Kasumi-1 (cell line): ENCODE results near the gene PCDHGA5.
A peak's percentile ranks its signal among the peaks of the same experiment; 100 is the strongest.
"Not testable (repeated sequence)": the region's sequence is repeated elsewhere in the genome, so short reads cannot be mapped to it uniquely, and the experiment has no call there.

ENCODE experiments used
- DNase-seq, 2 experiments: peaks; one replicate each; lab custom pipeline; 2025; lab: John Stamatoyannopoulos, UW

PCDHGA5 gene

DNA sequence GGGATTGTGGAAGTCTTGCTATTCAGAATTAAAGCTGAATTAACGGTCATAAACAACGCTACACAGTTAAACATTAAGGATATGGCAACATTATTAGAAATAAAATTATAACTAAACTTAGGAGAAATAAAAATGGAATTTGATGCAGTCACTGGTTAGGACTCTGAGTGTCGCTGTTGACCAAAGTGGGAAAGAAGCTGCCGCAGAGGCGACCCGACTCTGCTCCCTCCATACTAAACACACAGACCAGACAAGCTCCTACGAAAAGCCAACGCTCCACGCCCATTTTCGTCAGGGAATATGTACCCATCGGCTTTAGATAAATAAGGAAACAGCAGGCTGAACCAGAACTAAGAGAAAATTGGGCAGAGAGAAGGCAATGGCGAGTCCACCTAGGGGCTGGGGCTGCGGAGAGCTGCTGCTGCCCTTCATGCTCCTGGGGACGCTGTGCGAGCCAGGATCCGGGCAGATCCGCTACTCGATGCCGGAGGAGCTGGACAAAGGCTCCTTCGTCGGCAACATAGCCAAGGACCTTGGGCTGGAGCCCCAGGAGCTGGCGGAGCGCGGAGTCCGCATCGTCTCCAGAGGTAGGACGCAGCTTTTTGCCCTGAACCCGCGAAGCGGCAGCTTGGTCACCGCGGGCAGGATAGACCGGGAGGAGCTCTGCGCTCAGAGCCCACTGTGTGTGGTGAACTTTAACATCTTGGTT lies at the start of gene PCDHGA5:
TSS of gene PCDHGA5 (plus strand) at position 211 of the 709 bp plus-strand sequence. CDS start at position 380, 169 bp downstream.
- no peak for DNase-seq

DNA sequence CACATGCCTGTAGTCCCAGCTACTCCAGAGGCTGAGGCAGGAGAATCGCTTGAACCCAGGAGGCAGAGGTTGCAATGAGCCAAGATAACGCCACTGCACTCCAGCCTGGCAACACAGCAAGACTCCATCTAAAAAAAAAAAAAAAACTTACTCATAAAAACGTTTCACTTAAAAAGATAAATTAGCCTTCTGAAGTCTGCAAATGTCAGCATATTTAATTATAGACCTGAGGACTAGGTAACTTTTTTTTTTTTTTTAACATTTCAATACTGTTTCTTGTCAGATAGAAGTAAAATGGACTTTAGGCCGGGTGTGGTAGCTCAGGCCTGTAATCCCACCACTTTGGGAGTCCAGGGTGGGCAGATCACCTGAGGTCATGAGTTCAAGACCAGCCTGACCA lies 47.0 kb upstream of the PCDHGA5 start:
- not testable (repeated sequence) for DNase-seq

DNA sequence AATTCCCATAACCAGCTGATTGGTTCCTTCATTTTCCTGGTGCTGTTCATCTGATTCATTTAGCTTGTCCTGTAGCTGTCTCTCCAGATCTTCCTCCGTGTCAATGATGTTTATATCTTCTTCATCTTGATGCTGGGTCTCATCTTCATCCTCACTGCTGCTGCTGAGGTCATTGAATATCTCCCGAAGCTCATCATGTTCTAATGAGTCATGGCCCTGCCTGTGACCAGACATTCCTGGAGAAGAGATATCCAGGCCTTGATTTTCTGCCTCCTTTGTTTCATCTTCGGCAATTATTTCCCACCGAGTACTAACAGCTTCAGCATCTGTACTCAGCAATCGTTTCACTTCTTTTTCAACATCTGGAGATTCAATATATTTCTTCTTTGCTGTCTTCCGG lies 44.8 kb upstream of the PCDHGA5 start:
- no peak for DNase-seq

DNA sequence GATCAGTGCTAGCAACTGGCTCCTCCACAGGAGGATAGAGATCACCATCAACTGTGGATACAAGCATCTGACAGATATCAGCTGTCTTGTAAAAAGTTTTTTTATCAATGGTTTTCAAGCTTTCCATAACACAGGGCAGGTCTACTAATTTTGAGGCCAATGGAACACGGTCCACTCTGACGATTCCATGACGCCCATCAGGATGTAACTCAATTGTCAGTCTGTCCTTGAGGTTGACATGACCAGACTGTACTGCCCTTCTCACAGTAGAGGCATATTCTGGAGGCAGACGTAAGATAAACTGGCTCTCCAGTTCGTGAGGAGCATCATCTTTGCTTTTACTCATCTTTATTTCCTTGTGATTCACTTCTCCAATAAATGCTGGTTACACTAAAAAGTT lies 44.3 kb upstream of the PCDHGA5 start:
- DNase-seq, result no peak

DNA sequence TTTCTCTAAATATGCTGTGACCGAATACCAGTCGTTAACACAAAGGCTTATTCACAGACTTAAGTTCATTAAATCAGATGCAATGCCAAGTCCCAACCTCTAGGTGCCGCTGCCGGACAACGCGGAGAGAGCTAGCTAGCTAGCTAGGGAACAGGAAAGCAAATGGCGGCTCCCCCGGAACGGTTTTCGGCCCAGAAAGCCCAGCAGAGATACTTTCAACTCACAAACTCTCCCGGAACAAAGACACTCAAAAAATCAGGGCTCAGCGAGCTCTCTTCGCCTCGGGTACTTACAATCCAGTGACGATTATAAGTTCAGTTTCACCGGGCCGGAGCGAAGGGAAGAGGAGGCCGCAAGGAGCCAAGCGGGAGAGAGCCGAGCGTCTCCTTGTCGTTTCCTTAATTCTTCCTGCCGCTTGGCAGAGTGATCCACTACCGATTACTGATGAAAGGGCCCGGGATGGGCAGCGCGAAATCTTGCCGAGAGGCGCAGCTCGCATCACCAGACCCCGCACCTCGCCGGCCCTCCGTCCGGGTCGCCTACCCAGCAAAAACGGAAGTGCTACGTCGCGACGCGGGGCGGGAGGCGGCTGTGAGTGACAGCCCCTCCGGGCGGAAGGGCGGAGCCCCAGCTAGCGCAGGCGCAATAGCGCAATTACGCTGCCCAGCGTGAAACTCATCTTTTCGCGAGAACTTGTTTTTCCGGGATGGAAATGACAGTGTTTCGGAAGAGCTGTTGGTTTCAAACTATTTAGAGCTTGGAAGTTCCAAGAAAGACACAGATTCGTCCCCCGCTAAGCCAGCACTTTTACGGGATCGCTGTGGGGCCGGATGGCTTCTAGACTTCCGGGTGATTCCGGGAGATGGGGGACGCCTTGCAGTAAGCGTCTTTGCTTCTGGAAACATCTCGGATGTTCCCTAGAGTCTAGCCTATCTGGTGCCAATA lies 43.5 kb upstream of the PCDHGA5 start, which contains the start of gene TAF7:
TSS of gene TAF7 (minus strand) at position 560 of the 945 bp plus-strand sequence. CDS start 740 bp downstream, outside the sequence.
- peak; percentile 83 for DNase-seq

DNA sequence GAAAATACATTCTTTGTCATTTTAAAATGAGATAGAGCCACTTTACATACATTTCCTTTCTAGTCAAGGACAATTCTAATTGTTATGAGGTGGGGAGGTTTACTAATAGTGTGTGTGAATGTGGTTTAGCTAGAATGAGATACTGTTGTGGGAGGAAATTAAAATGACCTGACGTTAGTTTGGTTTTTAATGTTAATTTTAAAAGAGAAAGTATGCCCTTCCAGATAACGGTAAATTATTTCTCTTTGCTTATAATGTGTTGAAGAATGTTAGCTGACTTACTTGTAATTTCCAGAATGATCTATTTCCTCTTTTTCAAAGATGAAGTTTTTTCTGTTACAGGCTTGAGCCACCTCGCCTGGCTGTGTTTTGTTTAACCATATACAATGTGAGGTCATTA lies 41.7 kb upstream of the PCDHGA5 start:
- DNase-seq, result no peak

DNA sequence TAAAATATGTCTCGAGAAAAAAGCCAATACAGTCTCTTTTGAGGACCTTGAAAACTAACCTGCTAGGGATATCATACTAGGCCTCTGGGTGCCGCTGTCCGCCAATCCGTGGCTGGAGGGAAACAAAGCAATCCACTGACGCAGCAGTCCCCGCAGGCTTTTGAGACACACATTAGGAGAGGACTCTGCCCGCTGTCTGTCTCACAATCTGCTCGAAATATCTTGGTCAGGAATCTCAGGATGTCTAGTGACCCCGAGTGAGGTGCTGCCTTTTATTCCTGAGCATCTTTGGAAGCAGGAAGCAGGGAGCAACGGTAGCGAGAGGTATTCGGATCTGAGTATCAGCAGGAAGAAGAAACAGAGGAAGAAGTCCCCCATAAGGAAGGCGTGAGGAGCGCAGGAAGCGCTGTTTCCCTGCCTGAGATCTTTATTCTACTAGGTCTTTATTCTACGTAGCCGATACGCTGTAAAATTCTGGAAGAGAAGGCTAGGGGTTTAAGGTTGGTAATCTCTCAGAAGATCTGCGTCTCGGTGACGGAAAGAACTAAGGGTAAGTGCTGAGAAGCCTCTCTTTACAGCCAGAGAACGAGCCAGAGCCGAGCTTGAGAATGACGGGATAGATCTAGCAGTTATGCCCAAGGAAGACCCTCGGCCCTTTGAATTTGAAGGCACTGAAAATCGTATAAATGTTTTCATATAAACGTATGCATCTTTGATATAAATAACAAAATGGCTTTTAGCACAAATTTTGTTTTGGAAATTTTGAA lies 37.7 kb upstream of the PCDHGA5 start:
- no peak for DNase-seq

DNA sequence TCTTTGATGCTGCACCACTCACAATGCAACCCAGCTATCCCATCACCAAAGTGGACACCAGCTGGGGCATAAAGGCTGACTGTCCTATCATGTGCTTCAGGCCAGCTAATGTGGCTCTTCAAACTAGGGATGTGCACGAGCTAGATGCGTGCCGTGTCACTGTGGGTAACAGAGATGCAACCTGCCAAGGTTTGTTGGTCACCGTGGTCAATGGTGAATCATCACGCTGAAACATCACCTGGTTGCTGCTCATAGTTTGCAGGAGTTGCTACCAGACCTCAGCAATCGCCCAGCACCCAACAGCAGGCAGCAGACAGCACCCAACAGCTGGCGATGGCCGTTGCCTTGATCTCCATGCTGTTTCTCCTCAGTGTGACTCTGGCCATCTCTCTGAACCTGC lies 35.7 kb upstream of the PCDHGA5 start:
- DNase-seq, result no peak

DNA sequence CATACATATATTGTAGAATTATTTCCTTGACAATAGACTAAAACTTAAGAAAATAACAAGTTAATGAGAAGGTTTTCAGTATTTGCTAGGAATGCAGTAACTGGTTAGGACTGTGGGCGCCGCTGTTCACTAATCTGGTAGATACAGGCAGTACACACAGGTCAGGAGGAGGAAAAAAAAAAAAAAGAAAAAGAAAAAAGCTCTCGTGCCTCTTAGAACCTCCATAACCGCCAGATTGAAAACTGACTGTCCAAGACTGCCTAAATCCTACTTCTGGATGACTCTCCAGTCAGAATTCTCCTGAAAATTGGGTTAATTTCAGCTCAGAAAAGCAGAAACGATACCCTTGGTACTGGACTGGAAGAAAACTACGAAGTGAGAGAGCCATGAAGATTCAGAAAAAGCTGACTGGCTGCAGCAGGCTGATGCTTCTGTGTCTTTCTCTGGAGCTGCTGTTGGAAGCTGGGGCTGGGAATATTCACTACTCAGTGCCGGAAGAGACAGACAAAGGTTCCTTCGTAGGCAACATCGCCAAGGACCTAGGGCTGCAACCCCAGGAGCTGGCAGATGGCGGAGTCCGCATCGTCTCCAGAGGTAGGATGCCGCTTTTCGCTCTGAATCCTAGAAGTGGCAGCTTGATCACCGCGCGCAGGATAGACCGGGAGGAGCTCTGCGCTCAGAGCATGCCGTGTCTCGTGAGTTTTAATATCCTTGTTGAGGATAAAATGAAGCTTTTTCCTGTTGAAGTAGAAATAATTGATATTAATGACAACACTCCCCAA lies 33.5 kb upstream of the PCDHGA5 start, which contains the start of gene PCDHGA1:
TSS of gene PCDHGA1 (plus strand) at position 216 of the 782 bp plus-strand sequence.
- DNase-seq, result no peak

DNA sequence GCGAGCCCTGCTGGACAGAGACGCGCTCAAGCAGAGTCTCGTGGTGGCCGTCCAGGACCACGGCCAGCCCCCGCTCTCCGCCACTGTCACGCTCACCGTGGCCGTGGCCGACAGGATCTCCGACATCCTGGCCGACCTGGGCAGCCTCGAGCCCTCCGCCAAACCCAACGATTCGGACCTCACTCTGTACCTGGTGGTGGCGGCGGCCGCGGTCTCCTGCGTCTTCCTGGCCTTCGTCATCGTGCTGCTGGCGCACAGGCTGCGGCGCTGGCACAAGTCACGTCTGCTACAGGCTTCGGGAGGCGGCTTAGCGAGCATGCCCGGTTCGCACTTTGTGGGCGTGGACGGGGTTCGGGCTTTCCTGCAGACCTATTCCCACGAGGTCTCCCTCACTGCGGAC lies 31.4 kb upstream of the PCDHGA5 start:
- not testable (repeated sequence) for DNase-seq

DNA sequence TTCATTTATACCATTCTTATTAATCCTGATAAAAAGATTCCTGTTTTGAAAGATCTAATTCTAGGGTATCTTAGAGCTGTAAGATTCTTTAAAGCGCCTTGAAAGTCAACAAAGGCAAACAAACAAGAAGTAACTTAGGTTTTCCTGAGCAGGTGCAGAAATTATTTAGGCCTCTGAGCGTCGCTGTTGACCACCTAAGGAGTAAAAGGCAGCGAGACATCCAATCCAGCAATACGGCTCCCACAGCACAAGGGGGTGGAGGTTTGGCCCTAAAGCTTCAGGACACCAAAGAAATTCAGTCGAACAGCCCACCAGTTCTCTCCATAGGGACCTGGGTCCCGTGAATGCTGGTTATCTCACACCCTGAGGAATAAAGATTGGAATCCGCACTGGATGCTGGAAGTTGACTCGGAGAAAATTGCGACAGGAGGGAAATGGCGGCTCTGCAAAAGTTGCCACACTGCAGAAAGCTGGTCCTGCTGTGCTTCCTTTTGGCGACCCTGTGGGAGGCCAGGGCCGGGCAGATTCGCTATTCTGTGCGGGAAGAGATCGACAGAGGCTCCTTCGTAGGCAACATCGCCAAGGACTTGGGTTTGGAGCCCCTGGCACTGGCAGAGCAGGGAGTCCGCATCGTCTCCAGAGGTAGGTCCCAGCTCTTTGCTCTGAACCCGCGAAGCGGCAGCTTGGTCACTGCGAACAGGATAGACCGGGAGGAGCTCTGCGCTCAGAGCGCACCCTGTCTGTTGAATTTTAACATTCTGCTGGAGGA lies 25.2 kb upstream of the PCDHGA5 start, which contains the start of gene PCDHGA2:
TSS of gene PCDHGA2 (plus strand) at position 223 of the 769 bp plus-strand sequence.
- DNase-seq, result no peak

DNA sequence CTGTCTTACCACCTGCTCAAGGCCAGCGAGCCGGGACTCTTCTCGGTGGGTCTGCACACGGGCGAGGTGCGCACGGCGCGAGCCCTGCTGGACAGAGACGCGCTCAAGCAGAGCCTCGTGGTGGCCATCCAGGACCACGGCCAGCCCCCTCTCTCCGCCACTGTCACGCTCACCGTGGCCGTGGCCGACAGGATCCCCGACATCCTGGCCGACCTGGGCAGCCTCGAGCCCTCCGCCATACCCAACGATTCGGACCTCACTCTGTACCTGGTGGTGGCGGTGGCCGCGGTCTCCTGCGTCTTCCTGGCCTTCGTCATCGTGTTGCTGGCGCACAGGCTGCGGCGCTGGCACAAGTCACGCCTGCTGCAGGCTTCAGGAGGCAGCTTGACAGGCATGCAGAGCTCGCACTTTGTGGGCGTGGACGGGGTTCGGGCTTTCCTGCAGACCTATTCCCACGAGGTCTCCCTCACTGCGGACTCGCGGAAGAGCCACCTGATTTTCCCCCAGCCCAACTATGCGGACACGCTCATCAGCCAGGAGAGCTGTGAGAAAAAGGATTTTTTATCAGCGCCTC lies 23.1 kb upstream of the PCDHGA5 start:
- DNase-seq, result not testable (repeated sequence)

DNA sequence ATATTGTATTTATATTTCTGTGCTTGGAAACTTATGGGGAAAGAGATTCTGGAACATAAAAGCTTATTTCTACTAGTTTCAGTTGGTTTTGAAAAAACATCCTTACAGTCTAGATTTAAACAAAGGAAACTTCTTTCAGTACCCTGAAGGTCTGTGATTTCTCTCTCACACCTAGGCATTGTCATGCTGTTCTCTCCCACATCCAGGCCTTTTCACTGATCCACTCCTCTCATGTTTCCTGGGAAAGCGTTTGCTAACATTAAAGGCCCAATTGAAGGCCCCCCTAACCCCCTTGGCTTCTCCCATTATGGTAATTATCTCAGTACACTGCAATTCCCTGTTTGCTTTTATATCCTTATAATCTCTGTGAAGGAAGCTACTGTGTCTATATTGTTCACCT lies 21.2 kb upstream of the PCDHGA5 start:
- no peak for DNase-seq

DNA sequence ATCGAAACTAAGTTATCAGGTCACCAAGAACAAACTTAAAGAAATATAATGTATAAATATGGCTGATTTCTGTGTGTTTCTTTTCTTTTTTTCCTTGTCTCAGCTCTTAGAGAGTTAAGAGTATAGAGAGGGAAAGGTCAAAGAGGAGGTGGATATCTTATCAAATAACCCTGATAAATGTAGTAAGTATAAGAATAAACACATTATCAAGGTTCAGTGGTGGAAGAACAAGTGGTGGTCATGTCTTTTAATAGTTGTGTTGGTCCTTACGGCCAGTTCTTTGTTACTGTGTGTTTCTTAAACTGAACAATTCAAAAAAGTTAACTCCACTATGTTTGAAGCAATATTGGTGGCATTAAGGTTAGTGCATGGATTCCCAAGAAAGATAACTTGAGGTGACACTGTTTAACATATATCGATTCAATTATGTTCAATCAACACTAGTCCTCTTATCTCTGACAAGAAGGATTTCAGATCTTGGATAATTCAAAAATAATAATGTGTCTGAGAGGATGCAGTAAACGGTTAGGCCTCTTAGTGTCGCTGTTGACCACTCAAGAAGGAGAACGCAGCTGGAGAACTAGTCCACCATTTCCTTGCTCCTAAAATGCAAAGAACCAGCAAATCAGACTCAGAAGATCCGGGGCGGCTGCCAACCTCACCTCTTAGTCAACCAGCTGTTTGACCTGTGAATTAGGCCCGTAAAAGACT lies 20.6 kb upstream of the PCDHGA5 start, which contains the start of gene PCDHGA3:
TSS of gene PCDHGA3 (plus strand) at position 588 of the 711 bp plus-strand sequence. CDS start 205 bp downstream, outside the sequence.
- no peak for DNase-seq

DNA sequence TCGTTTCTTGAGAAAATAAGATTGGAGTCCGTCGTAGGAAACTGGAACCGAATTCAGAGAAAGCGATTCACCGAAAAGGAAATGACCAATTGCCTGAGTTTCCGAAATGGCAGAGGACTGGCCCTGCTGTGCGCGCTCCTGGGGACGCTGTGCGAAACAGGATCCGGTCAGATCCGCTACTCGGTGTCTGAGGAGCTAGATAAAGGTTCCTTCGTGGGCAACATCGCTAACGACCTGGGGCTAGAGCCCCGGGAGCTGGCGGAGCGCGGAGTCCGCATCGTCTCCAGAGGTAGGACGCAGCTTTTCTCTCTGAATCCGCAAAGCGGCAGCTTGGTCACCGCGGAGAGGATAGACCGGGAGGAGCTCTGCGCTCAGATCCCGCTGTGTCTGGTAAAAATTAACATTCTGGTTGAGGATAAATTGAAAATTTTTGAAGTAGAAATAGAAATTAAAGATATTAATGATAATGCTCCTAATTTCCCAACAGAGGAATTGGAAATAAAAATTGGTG lies 20.0 kb upstream of the PCDHGA5 start:
- no peak for DNase-seq

DNA sequence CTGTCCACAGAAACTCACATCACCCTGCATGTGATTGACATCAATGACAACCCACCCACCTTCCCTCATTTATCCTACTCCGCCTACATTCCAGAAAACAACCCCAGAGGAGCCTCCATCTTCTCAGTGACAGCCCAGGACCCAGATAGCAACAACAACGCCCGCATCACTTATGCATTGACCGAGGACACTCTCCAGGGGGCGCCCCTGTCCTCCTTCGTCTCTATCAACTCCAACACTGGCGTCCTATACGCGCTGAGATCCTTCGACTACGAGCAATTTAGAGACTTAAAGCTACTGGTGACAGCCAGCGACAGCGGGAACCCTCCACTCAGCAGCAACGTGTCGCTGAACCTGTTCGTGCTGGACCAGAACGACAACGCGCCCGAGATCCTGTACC lies 18.6 kb upstream of the PCDHGA5 start:
- no peak for DNase-seq

DNA sequence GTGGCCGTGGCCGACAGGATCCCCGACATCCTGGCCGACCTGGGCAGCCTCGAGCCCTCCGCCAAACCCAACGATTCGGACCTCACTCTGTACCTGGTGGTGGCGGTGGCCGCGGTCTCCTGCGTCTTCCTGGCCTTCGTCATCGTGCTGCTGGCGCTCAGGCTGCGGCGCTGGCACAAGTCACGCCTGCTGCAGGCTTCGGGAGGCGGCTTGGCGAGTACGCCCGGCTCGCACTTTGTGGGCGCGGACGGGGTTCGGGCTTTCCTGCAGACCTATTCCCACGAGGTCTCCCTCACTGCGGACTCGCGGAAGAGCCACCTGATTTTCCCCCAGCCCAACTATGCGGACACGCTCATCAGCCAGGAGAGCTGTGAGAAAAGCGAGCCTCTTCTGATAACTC lies 17.9 kb upstream of the PCDHGA5 start:
- not testable (repeated sequence) for DNase-seq

DNA sequence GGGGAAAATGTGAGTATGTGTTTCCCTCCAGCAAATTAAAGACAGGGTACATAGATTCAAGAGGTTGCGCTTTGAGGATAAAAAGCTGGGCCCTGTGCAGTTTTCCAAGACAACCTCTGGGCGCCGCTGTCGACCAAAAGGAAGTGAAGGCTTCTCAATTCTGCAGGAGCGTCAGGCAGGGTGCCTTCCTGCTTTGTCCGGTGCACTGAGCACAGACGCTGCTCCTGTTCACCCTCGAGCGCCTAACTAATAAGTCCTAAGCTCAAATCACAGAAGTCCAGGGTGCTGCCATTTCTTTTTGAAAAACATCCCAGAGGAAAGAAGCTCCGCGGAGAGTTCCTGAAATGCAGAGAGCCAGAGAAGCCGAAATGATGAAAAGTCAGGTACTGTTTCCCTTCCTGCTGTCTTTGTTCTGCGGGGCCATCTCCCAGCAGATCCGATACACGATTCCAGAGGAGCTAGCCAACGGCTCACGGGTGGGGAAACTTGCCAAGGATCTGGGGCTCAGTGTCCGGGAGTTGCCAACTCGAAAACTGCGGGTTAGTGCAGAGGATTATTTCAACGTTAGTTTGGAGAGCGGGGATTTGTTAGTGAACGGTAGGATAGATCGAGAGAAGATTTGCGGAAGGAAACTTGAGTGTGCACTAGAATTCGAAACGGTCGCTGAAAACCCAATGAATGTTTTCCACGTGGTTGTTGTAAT lies 13.9 kb upstream of the PCDHGA5 start, which contains the start of gene PCDHGB1:
TSS of gene PCDHGB1 (plus strand) at position 183 of the 703 bp plus-strand sequence. CDS start at position 345, 162 bp downstream.
- no peak for DNase-seq
